ENCODE data around the gene ZNF84.

ZNF84 gene

DNA sequence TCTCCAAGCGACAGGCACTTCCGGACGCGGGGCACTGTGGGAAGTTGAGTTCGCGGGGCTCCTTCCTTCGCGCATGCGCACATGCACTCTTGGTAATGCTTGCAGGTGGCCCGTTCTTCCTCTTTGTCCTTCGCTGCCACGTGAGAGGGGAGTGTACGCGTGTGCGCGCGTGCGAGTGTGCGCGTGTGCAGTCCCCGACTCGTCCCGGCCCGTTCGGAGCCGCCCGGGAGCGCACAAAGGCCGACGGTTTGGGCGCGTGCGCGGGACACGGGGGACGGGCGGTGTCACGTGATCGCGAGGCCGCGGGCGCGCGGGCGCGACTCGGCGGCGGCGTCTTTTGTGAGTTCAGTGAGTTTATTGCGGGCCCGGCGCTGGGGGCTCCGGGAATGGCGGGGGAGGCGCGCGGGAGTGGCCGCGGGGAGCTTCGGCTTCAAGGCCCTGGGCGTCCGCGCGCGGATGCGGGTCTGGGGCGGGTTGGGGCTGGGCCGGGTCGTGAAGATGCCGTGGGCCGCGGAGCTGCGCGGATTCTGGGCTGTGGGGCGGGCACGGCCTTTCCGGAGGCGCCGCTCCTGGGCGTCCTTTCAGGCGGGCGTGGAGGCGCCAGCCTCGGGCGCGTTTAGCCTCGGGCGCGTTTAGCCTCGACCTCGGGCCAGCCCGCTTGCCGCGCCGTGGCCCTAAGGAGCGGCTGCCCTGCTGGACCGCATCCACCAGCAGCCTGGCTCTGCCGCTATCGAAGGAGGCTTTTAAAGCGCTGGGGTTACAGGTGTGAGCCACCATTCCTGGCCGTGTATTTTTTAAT, at the start of gene ZNF84:
ZNF84 (plus strand) TSS at position 303 of the 799 bp plus-strand sequence. CDS start 3,959 bp downstream, outside the sequence.
- TF ChIP-seq, protein P1, sequence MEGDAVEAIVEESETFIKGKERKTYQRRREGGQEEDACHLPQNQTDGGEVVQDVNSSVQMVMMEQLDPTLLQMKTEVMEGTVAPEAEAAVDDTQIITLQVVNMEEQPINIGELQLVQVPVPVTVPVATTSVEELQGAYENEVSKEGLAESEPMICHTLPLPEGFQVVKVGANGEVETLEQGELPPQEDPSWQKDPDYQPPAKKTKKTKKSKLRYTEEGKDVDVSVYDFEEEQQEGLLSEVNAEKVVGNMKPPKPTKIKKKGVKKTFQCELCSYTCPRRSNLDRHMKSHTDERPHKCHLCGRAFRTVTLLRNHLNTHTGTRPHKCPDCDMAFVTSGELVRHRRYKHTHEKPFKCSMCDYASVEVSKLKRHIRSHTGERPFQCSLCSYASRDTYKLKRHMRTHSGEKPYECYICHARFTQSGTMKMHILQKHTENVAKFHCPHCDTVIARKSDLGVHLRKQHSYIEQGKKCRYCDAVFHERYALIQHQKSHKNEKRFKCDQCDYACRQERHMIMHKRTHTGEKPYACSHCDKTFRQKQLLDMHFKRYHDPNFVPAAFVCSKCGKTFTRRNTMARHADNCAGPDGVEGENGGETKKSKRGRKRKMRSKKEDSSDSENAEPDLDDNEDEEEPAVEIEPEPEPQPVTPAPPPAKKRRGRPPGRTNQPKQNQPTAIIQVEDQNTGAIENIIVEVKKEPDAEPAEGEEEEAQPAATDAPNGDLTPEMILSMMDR (IDR thresholded peaks at IDR 0.05): no peak

DNA sequence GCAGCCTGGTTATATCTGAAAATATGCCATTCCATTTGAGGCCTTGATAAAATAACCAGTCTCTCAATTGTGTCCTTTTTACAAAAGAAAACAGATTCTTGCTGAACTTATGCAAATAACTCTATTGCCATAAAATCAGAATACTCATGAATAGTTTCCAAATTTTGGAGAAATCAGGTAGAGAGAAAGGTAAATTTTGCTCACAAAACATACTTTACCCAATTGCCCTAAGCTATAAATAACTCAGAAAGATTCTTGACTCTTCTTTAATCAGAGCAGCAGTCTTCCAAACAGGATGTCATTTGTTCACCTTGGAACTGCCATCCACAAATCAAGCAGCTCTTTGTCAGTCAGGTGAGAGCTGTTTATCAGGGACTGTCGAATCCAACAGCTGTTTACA, 38.6 kb upstream of the ZNF84 start:
- TF ChIP-seq, protein P1 (IDR thresholded peaks at IDR 0.05): no peak

DNA sequence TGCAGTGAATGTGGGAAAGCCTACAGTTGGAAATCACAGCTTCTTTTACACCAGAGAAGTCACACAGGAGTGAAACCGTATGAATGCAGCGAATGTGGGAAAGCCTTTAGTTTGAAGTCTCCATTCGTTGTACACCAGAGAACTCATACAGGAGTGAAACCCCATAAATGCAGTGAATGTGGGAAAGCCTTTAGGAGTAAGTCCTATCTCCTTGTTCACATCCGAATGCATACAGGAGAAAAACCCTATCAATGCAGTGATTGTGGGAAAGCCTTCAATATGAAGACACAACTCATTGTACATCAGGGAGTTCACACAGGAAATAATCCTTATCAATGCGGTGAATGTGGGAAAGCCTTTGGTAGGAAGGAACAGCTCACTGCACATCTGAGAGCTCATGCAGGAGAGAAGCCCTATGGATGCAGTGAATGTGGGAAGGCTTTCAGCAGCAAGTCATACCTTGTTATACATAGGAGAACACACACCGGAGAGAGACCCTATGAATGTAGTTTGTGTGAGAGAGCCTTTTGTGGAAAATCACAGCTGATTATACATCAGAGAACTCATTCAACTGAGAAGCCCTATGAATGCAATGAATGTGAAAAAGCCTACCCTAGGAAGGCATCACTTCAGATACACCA, 26.5 kb upstream of the ZNF84 start:
- TF ChIP-seq, protein P1 (IDR thresholded peaks at IDR 0.05): no peak

DNA sequence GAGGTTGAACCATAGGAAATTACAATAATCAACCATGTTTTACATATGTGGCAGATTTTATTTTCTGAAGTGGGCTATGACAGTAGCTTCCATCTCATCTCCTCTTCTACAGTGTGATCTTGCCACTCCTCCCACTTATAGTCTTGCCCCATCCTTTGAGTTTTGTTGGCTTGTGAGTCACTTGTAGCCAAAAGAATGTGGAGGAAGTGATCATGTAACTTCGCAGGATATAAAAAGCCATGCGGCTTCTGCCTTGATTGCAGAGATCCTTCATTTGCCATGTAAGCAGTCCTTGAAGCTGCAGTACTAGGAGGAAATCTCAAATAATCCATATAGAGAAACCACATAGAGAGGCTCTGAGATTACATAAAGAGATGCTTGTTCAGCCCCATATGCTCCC, 13.7 kb upstream of the ZNF84 start:
- TF ChIP-seq, protein P1 (IDR thresholded peaks at IDR 0.05): no peak

DNA sequence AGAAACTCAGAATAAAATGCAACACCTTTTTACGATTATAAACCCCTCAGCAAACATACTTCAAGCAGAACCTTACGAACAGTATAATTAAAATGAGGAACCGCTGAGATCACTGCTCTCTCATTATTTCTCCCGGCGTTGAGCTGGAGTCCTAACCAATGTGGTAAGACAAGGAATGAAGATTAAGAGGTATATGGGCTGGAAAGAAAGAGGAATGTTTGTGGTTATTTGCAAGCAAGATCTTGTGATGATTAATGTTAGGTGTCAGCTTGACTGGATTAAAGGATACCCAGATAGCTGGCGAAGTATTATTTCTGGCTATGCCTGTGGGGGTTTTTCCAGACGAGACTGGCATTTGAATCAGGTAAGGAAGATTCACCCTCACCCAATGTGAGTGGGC, 10.3 kb upstream of the ZNF84 start:
- TF ChIP-seq, protein P1 (IDR thresholded peaks at IDR 0.05): no peak

DNA sequence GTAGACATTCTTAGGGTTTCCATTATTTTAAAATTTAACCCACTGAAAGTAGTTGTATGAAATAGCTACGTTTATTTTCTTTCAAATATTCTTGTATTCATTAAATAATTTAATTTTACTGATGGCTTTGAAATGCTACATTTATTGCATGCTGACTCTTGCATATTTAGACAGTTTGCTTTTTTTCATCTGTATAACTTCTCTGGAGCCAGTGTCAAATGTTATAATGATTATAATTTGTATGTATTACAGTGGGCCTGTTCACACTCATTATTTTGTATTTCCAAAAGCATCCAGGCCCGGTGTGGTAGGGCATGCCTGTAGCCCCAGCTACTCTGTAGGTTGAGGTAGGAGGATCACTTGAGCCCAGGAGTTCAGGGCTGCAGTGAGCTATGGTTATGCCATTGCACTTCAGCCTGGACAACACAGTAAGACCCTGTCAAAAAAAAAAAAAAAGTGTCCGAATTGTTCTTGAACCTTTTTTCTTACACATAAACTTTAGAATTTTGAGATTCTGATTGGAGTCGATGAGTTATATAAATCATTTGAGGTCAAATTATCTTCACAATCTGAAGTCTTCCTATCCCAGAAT, 905 bp downstream of the ZNF84 start:
- TF ChIP-seq, protein P1 (IDR thresholded peaks at IDR 0.05): no peak

DNA sequence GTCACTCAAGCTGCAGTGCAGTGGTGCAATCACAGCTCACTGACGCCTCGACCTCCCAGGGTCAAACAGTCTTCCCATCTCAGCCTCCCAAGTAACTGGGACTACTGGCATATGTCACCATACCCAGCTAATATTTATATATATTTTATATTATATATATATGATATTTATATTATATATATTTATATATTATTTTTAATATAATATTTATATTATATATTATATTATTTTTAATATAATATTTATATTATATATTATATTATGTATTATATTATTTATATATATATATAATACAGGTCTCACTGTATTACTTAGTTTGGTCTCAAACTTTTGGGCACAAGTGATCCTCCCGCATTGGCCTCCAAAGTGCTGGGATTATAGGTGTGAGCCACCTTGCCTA, 9.4 kb downstream of the ZNF84 start:
- TF ChIP-seq, protein P1 (IDR thresholded peaks at IDR 0.05): no peak
